GM18517 (cell line): ENCODE data around the gene ANKRD26.
"Not testable (repeated sequence)": the region's sequence is repeated elsewhere in the genome, so short reads cannot be mapped to it uniquely, and the experiment has no call there.

Source experiments
- ATAC-seq: cut with Tn5 transposase; IDR thresholded peaks from one replicate; pipeline ENCODE4 v1.9.1; 2021; ENCODE audit warnings: mild to moderate bottlenecking, moderate library complexity; ENCODE audit not compliant: unreplicated experiment

Gene ANKRD26

GRCh38 chr10:27099916-27100812, at the start of gene ANKRD26:
Gene ANKRD26 (minus strand): TSS chr10:27100494. CDS start chr10:27100326, 168 bp downstream.
- ATAC-seq = peak; percentile 70

- ATAC-seq = no peak
Measured at GRCh38 chr10:27147701-27148100, 47.4 kb upstream of the ANKRD26 start.

GRCh38 chr10:27145937-27146336, 45.6 kb upstream of the ANKRD26 start:
- ATAC-seq = no peak

DNA sequence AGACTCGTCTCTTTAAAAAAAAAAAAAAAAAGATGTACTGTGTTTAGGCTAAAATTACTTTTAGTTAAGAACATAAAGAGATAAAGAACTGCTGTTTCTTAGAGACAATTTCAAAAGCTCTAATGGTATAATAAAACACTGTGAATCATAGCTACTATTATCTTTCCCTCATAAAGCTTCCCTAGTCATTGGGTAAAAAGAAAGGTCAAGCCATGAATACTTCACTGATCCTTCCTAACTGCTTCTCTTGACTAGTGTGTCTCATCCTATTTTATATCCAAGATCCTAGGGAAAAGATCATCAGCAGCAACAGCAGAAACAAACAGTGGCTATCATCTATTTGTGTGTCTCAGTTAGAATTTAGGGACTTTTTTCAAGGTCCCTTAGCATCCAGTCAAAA, 43.4 kb upstream of the ANKRD26 start:
- ATAC-seq = no peak

GRCh38 chr10:27138277-27138676, 38.0 kb upstream of the ANKRD26 start:
- ATAC-seq = no peak

- ATAC-seq = no peak
Measured at GRCh38 chr10:27134371-27134770, 34.1 kb upstream of the ANKRD26 start.

DNA sequence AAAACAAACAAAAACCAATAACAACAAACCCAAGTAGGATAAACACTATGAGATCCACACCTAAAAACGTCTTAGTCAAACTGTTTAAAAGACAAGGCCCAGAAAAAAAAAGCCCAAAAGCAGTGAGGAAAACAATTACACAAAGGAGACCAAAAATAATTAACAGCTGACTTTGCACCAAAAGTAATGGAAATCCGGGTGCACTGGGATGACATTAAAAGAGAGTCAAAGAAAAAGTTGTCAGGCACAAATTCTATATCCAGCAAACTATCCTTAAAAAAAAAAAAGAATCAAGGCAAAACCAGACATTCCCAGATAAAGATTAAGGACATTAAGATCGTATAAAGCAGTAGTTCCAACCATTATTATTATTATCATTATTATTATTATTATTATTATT, 7.9 kb upstream of the ANKRD26 start:
- ATAC-seq = no peak

DNA sequence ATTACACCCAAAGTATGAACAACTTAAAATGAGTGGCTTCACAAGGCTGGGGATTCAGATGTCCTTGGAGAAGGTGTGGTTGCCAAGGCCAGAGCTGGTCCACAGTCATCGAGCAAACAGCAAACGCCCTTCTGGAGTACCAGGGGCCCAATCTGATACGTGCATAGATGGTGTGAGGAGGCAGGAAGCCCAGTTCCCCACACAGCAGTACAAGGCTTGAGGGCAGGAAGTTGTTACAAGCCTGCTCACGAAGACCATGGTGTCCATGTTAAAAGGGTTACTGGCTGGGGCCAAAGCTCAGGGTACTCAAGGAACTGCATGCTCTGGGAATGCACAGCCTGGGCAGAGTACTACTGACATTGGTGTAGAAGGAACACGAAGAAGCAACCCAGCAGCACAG, 4.6 kb upstream of the ANKRD26 start:
- ATAC-seq = no peak

DNA sequence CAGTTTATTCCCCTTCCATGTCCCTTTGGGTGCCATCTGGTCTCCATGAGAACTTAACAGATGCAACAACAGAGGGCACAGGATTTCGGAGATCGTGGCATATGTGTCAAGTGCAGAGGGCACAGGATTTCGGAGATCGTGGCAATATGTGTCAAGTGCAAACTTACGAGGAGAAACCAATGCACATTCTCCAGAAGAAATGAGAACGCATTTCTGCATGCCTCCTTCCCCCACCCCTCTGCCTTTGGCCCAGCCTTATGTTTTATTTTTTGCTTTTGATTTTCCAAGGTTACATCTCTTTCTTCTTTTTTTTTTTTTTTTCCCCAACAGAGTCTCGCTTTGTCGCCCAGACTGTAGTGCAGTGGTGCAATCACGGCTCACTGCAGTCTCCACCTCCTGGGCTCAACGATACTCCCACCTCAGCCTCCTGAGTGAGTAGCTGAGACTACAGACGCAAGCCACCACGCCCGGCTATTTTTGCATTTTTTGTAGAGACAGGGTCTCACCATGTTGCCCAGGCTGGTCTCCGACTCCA, 586 bp upstream of the ANKRD26 start:
- no peak for ATAC-seq

- ATAC-seq = no peak
Measured at GRCh38 chr10:27099448-27099847, 846 bp downstream of the ANKRD26 start.

DNA sequence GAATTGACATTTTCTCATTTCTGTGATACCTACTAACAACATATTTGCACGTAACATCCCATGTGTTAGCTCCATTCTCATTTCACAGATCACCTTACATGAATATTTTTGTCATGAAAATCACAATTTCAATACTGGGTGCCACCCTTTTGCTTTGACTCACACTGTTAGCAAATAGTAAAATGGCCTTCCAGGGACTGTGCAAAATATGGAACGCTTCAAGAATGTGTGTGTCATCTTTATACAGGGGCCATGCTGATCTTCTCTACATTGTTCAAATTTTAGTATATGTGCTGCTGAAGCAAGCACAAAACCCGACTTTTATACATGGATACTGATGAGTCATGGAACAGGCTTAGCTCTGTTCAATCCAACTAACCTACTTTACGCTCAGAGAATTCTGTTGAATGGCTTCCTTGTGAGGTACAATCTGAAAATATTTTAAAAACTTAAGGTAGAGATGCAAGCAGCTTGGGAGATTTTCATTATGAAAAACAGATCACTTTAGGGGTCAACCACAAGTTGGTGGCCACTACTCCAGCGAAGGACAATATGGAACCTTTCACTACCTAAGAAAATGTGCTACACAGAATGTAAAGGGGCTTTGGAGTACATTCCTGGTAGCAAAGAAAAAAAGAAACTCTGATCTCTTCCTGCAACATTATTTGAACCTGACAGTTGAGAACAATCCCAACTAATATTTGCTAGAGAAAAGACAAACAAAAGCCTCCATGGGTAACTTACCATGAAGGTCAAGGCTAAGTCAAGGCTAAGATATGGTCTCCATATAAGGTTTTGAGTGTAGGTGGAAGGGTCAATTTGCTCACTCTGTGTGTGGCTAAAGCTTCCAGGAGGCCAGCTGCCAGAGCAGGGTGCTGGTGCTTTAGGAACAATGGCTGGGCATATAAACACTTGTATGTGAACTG, 11.9 kb downstream of the ANKRD26 start:
- ATAC-seq = no peak

DNA sequence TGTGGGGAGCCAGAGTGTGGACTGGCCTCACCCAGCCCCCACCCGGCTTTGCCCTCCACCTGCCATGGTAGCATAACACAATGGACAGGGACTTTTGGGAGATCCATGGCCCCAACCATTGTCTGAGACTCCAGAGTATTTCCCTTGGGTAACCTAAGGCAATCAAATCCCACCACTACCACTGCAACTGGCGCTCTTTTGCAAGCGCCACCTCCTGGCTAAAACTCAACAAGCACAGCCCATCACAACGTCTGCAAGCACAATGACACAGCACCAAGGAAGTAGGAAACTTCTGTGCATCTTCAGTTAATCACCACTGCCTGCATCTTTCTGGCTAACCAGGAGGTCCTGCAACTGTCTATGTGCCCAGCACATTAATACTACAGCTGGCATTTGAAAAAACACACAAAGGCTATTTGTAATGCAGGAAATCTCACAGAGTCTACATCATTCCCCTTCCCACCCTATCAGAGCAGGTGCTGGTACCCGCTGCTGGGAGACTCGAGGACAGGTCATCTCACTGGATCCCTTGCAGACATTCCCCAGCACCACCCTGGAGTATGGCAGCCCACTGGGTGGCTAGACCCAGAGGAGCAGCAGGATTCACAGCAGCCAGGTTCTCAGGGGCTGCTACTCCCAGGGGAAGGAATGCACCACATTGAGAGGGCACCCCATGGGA, 27.7 kb downstream of the ANKRD26 start:
- ATAC-seq = no peak

GRCh38 chr10:27068217-27068891, 31.9 kb downstream of the ANKRD26 start:
- no peak for ATAC-seq

GRCh38 chr10:27065084-27065483, 35.2 kb downstream of the ANKRD26 start:
- no peak for ATAC-seq

- no peak for ATAC-seq
Measured at GRCh38 chr10:27052656-27053055, 47.6 kb downstream of the ANKRD26 start.

- ATAC-seq = not testable (repeated sequence)
Measured at GRCh38 chr10:27045247-27045646, 55.0 kb downstream of the ANKRD26 start.

- no peak for ATAC-seq
Measured at GRCh38 chr10:27041196-27041595, 59.1 kb downstream of the ANKRD26 start.

DNA sequence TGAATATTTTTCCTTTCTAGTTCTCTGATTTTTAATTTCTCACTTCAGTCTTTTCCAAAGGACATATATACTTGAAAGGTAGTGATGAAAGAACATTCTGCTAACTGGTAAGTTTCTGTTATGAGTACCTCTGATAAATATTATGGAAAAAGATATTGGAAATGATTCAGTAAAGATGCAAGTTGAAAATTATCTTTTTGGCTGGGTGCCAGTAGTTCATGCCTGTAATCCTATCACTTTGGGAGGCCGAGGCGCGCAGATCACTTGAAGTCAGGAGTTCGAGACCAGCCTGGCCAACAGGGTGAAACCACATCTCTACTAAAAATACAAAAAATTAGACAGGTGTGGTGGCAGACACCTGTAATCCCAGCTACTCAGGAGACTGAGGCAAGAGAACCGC, 62.1 kb downstream of the ANKRD26 start:
- no peak for ATAC-seq

DNA sequence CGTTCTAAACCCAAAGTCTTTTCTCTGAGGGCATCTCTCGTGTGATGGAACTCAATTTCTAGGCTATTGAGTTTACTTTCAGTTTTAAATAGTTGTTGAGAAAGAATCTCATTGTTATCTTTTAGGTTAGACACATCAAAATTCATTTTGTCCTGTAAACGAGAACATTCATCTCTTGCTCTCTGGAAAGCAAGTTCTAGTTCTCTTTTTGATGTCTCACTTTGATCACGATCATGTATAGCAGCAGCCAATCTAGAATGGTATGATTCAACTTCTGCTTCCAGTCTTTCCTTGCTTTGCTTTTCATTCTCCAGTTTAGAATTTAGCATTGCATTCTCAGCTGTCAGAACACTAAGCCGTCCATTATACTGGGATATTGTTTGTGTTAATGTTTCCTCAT, 65.1 kb downstream of the ANKRD26 start:
- ATAC-seq = no peak

DNA sequence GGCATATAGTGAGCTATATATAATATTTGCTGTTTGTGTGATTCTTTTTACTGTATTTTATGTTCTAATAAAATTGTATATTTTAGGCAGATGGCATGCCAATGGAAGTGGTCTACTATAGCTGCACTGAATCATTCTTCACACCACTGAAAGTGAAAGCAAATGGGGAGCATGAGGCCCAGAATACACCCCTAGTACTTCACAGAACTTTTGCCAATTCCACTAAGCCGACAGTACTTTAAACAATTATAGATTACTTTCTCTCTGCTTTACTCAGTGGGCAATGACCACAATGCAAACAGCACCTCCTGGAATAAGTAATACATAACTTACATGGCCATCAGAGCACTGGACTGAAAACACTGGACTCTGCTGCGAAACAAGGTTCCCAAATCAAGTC, 70.2 kb downstream of the ANKRD26 start:
- ATAC-seq = no peak
